GM18502 (cell line): ENCODE results near the gene RHBDL1.

Source experiments
- ATAC-seq: cut with Tn5 transposase; IDR thresholded peaks from one replicate; pipeline ENCODE4 v1.9.1; 2021; ENCODE audit warnings: mild to moderate bottlenecking; ENCODE audit not compliant: unreplicated experiment, poor library complexity

RHBDL1 gene

DNA sequence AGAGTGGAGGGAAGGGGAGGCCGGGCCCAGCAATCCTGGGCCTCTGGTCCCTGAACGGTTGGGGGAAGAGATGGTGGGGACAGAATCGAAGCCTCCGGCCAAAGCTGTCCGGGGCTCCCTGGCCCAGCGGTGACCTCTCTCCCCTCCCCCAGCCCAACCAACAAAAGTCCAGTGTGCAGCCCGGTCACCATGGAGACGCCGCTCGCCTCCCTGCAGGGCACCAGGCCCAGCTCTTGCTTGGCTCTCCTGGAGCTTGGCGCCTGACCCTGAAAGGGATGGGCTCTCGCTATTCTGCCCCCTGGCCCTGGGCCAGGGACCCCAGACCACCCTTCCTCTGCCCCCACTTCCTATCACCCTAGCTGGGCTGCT lies 40.7 kb downstream of the RHBDL1 start:
- ATAC-seq, result no peak

DNA sequence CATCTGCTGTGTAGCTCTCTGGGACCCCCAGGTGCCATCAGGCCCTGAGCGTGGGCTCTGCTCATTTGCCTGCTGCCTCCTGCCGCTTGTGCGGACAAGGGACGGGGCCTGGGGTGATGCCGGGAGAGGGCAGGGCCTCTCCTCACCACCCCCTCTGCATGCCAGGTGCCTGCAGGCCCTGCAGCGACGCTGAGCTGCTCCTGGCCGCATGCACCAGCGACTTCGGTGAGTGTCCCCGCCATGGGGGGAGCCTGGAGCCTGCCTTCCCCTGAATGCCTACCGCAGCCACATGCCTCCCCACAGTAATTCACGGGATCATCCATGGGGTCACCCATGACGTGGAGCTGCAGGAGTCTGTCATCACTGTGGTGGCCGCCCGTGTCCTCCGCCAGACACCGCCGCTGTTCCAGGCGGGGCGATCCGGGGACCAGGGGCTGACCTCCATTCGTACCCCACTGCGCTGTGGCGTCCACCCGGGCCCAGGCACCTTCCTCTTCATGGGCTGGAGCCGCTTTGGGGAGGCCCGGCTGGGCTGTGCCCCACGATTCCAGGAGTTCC lies 41.4 kb downstream of the RHBDL1 start:
- no peak for ATAC-seq

- no peak for ATAC-seq
These were observed 42.2 kb downstream of the RHBDL1 start for GRCh38 chr16:717450-718245.

DNA sequence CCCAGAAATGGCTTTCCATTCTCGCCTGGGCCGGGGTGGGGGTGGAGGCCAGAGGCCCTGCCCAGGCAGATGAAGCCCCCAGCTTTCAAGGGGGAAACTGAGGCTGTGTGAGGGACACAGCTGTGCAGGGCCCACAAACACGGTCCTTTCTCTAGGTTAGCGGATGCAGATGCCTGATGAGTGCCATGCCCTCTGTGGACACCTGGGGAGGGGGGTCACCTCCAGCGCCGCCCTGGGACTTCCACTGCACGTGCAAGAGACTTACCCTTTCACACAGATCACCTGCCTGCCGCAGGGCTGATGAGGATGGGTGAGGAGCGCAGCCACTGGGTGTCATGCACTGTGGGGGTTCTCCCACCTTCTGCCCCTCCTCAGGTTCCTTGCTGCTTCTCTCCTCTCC lies 42.9 kb downstream of the RHBDL1 start:
- ATAC-seq, result no peak

GRCh38 chr16:718922-719321 lies 43.5 kb downstream of the RHBDL1 start:
- ATAC-seq, result no peak

- no peak for ATAC-seq
These were observed 44.5 kb downstream of the RHBDL1 start for GRCh38 chr16:719815-720446.

DNA sequence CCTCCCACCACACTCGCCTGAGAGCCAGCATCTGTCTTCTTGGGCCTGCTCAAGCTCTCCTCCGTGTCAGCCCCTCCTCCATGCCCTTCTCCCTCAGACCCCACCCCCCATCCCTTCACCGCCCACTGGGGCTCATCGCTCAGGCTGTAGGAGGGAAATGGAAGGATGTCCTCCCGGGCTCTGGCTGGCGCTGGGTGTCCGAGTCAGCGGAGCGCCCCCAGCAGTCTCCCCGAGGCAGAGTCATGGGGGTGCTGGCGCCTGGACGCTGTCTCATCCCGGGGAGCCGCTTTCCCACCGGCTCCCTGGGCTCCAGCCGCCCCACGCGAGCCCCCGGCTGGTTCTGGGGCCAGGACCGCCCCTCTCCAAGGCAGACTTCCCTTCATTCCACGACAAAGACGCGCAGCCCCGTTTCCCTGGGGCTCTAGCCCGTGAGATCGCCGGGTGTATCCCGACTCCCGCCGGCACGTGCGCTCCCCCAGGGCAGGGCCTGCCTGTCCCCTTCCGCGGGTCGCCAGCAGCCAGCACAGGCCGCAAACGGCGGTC lies 45.0 kb downstream of the RHBDL1 start:
- ATAC-seq, result peak; percentile 22

DNA sequence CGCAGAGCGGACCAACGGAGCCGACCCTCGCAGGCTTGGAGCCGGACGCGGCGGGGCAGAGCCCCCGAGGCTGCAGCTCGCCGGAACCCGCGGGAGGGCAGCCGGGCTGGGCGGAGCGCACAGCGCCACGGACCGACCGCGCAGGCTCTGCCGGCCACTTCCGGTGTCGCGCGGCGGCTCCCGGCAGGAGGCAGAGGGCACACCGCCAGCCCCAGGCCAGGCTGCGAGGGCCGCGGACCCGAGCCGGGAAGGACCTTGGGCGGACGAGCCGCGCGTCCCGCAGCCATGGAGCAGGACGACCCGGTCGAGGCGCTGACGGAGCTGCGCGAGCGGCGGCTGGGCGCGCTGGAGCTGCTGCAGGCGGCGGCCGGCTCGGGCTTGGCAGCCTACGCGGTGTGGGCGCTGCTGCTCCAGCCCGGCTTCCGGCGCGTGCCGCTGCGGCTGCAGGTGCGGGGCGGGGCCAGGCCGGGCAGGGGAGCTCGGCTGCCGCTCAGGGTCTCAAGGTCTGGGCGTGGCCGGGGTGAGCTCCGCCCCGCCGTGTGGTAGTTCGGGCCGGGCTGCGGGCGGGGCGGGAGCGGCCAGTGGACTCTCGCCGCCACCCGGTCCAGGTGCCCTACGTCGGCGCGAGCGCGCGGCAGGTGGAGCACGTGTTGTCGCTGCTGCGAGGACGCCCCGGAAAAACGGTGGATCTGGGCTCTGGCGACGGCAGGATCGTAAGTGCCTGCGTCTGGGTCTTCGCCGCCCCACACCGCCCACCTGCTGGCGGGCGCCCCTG lies 45.7 kb downstream of the RHBDL1 start, which contains the start of gene ANTKMT:
ANTKMT (plus strand) TSS at position 157 of the 775 bp plus-strand sequence; CDS start at position 286, 129 bp downstream.
- ATAC-seq, result peak; percentile 63

GRCh38 chr16:721765-722540 lies 46.5 kb downstream of the RHBDL1 start:
- ATAC-seq, result no peak

GRCh38 chr16:722835-723633 lies 47.6 kb downstream of the RHBDL1 start:
- no peak for ATAC-seq

DNA sequence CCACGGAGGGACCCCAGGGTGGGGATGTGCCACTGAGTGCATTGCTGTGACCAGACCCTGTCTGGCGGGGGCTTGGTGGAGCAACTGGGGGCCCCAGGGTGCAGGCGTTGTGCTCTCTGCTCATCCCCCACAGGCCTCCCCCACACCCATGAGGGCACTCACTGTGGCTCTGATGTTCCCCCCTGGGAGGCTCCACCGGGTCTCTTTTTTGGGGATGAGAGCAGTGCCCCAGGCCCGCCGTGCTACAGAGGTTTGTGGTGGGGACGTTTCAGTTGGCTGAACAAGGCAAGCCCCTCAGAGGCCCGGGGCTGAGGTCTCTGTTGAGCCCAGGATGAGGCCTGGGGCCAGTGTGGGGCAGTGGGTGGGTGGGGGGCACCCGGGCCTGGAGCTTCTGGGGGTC lies 48.2 kb downstream of the RHBDL1 start:
- ATAC-seq, result no peak

GRCh38 chr16:724188-725040 lies 48.9 kb downstream of the RHBDL1 start:
- no peak for ATAC-seq

DNA sequence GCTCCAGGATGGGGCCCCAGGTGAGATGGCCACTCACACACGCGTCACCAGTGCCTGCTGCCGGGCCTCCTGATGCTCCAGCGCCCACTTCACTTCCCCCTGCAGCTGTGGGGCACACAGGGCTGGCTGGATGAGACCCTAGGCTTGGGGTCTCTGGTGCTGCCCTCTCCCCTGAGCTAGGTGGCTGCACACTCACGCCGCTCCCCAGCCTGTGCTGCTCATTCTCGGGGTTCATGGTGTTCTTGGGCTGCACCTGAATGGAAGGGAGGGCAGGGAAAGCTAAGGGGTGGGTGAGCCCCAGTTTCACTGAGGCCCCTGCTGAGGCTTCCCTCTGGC lies 49.5 kb downstream of the RHBDL1 start:
- no peak for ATAC-seq

DNA sequence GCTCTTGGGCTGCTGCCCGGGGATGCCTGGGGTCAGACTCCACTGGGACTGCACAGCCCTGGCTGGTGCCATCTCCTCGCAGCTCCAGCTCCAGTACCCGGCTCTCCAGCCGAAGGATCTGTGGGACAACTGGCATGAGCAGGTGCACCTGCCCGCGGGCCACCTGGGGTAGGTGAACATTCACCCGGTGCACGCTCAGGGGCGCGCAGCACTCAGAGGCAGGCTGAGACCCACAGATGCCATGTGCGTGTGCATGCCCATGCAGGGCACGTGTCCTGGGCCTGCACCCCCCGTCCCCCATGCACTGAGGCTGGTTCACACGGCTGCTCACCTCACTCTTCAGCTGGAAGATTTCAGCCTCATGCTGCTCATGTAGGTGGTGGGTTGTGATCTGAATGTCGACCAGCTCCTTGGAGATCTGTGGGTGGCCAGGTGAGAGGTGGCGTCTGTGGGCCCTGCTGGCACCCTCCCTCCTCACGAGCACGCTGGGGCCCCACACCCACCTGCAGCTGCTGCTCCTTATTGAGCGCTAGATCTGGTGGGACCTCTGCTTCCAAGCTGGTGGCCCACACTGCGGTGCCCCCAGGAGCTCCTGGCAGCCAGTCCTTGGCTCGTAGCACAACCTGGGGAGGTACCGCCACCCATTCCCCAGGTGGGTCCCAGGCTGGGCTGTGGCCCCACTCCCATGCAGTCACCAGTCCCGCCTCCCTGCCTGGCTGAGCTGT lies 50.2 kb downstream of the RHBDL1 start:
- ATAC-seq, result no peak

GRCh38 chr16:726188-726437 lies 50.6 kb downstream of the RHBDL1 start:
- ATAC-seq, result no peak

DNA sequence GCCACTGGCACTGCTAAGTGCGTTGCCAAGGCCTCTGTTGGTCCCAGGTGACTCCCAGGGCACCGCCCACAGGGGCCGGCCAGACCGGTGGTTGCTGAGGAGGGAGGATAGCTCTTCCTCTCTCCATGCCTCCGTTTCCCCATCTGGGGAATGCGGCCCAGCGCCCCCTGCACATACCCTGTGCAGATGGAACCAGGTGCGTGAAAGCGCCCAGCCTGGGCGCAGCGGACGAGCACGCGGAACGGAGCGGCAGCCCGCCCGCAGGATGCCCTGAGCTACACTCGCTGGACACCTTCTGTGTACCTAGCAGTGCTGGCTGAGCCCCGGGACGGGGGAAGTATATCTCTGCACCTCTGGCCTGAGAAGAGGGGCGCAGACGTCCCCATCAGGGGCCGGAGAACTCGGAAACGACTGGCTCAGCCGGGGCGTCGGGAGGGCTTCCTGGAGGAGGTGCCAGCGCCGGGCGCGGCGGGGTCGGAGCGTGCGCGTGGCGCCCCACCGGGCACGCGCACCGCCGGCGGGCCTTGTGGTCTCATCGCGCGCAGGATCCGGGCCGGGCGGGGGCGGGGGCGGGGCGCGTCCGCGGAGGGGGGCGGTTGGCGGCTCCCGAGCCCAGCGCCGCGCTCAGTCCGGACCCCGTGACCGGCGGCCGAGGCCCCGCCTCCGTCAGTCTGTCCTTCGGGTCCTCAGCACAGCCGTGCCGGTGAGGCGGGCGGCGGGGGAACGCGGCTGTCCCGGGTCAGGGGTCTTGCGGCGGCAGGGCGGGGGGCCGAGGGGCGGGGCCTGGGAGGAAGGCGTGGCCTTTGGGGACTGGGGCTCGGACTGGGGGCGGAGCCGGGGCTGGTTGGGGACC lies 51.2 kb downstream of the RHBDL1 start, which contains the start of the genes CCDC78 and HAGHL:
CCDC78 (minus strand) TSS at position 6 of the 853 bp plus-strand sequence. CDS start 76 bp downstream, outside the sequence.
HAGHL (plus strand) TSS at position 669 of the 853 bp plus-strand sequence. CDS start 404 bp downstream, outside the sequence.
- ATAC-seq, result no peak
